Hematopoietic multipotent progenitor cell treated with erythropoietin and hydrocortisone succinate and interleukin-3 and kit ligand, for 6 days (in vitro differentiated cells): ENCODE measurements around the gene NRTN.
"Not testable (repeated sequence)": the region's sequence is repeated elsewhere in the genome, so short reads cannot be mapped to it uniquely, and the experiment has no call there.

Experiments used
- DNase-seq: peaks from one replicate; pipeline ENCODE4 v3.0.0-alpha.2; 2015

NRTN gene

DNA sequence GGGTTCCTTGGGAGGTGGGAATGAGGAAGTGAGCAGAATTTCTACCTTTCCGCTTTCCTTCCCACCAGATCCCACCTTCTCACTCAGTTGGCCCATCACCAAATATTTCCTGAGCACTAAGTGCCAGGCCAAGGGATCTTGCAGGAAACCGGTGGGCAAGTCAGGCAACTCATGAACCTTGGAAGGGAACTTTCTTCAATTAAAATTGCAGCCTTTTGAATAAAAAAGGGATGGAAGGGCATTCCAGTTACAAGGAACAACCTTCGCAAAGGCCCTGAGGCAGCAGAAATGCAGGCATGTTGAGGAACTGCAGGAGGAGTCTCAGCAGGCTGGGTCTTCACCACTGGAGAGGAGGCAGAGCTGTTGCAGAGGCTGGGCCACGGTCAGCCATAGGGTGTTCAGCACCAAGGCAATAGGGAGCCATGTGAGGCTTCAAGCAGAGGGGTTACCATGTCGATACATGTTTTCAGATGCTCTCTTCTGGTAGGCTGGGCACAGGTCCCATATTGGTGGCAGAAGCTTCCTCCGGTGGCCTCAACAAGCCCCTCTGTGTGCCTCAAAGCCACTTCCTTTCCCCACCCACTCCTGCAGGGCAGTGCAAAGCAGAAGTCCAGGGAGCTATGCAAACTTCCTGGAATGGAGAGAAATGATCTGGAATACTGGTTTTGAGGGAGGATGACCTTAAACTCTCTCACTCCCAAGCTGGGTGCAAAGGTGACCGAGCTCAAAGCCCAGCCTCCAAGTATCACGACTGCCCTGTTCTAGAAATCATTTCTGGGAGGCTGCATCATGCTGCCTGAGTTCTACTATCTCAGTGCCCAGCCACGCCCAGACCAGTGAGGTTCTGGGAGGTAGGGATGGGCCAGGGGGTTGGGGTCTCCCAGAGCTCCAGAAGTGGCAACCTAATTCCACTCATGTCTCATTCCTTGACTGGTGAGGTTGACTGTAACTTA, 34.5 kb downstream of the NRTN start, which contains the start of gene FUT6:
Gene FUT6 (minus strand): TSS at position 638 of the 953 bp plus-strand sequence. CDS start 7,135 bp downstream, outside the sequence.
- no peak for DNase-seq

DNA sequence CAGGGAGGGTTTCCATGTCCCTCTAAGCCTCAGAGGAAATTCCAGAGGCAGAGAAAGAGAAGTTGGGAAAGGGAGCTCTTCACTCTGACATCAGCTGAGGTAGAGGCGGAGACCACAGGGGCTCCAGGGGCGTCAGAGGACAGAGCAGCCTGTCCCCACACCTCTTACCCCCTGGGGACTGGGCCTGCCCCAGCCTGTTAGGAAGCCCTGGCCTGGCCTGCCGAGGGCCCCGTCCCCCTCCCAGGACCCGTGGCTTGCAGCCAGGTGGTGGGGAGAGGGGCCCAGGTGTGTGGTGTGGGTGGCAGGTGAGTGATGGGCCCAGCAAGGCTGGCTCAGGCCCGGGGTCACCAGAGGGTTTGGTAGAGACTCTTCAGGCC, 36.9 kb downstream of the NRTN start:
- not testable (repeated sequence) for DNase-seq

DNA sequence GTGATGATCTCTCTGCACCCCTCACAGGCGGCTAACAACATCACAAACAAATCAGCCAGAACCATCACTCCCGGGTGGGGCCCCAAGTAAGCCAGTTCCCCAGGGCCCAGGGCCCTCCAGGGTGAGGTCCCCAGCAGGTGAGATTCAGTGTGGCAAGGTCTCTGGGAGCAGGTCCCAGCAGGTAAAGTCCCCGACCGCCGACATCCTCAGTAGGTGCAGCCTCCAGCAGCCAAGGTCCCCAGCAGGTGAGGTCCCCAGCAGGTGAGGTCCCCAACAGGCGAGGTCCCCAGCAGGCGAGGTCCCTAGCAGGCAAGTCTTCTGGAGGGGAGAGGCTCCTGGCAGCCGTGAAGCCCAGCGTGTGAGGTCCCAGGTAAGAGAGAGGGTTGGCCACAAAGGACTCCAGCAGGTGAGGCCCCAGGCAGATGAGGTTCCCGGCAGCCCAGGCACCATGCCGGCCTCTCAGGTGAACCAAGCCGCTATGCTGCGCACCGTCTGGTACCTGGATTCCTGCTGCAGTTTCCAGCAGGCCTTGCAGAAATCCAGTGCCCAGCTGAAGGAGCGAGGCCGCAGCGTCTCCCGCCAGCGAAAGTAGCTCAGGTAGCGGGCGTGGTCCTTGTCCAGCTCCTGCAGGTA, 38.5 kb downstream of the NRTN start:
- DNase-seq, result no peak

DNA sequence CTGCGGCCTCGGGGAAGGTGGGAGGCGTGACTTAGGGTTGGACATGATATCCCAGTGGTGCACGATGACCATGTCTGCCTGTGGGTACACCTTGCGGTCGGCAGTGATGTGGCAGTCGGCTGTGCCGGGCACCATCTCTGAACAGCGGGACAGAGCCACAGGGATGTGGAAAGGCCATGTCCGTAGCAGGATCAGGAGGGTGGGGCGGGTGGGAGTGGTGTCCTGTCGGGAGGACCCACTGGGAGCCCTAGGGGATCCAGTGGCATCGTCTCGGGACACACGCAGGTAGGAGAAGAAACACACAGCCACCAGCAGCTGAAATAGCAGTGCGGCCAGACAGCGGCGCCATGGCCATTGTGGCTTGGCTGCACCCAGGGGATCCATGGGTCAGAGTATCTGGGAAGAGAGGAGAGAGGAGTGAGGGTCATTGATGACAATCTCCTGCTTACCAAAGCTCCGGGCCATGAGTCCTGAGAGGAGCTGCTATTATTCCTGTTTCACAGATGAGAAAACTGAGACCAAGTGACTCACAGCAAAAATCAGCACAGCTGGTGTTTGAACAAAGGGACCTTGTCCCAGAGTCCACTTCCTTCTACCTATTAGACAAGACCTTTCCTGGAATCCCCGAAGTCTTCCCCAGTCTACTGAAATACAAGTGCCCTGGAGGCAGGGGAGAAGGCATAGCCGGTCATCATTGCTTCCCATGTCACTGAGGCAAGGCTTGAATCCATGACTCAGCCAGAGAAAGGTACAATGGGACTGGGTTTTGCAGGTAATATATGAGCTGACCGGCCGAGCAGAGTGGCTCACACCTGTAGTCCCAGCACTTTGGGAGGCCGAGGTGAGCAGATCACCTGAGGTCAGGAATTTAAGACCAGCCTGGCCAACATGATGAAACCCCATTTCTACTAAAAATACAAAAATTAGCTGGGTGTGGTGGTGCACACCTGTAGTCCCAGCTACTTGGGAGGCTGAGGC, 39.9 kb downstream of the NRTN start:
- no peak for DNase-seq

DNA sequence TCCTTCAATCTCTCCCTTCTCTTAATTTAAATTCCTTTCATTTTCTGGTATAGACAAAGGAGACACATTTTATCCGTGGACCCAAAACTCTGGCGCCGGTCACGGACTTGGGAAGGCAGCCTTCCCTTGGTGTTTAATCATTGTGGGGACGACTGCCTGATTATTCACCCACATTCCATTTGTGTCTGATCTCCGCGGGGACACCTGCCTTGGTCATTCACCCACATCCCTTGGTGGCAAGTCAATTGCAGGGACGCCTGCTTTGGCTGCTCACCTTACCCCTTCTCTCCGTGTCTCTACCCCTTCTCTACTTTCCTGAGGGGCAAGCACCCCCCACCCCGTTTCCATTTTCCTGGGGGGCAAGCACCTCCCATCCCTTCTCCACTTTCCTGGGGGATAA, 43.0 kb downstream of the NRTN start:
- not testable (repeated sequence) for DNase-seq

DNA sequence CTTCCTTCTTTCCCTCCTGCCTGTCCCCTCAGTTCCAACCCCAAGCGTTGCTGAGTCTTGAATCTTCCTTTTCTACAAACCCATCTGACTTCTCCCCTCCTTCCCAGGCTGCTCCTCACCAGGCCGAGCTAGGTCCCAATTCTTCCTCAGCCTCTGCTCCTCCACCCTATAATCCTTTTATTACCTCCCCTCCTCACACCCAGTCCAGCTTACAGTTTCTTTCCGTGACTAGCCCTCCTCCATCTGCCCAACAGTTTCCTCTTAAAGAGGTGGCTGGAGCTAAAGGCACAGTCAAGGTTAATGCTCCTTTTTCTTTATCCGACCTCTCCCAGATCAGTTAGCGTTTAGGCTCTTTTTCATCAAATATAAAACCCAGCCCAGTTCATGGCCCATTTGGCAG, 43.8 kb downstream of the NRTN start:
- DNase-seq, result not testable (repeated sequence)

DNA sequence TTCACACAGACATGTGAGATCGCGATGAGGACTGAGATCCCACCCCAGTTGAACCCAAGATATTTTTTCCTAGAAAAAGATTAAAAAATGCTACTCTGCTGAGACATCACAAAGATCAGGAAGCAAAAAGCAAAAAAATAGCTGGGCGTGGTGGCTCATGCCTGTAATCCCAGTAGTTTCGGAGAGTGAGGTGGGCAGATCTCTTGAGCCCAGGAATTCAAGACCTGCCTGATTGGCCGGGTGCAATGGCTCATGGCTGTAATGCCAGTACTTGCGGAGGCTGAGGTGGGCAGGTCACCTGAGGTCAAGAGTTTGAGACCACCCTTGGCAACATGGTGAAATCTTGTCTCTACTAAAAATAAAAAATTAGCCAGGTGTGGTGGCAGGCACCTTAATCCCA, 45.3 kb downstream of the NRTN start:
- DNase-seq, result no peak

DNA sequence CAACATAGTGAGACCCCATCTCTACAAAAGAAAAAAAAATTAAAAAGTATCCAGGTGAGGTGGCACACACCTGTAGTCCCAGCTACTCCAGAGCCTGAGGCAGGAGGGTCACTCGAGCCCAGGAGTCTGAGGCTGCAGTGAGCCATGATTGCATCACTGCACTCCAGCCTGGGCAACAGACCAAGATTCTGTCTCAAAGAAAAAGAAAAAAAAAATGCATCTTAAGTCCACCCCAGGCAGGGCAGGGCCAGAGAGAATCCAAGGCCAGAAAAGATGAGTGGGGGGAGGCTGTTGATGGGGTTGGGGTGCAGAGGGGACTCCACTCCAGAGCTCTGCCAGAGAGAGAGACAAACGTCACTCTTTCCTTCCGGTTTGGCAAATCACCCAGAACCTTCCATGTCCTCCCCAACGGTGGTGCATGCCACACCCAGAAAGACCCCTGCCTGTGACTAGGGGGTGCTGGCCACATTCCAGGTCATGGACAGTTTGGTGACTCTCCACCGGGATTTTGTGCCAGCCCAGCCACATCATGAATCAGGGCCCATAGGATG, 46.0 kb downstream of the NRTN start:
- DNase-seq, result no peak

DNA sequence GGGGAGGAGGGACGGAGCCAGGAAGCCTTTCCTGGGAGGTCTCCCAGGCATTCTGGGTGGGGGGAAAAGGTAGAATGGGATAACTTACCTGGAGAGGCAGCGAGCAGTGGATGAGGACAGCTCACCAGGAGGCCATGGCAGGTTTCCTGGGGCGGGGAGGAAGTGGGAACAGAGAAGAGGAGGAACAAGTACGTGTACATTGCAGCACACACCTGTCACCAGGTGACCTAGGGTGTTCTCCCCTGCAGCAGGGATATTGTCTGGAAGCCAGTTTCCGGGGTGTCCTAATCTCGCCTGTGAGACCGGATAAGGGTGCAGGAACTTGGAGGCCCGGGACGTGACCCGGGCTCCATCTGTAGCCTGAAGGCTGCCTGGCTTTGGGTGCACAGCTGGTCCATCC, 46.4 kb downstream of the NRTN start, which contains the start of gene FUT3:
Gene FUT3 (minus strand): TSS at position 148 of the 400 bp plus-strand sequence.
- DNase-seq, result no peak

DNA sequence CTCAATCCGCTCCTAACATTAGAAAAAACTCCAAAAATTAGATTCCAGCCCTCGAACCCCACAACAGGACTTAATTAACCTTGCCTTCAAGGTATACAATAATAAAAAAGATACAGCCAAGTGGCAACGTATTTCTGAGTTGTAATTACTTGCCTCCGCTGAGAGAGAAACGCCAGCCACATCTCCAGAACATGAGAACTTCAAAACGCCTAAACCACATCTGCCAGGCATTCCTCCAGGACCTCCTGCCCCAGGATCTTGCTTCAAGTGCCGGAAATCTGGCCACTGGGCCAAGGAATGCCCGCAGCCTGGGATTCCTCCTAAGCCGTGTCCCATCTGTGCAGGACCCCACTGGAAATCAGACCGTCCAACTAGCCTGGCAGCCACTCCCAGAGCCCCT, 49.3 kb downstream of the NRTN start:
- DNase-seq, result not testable (repeated sequence)

DNA sequence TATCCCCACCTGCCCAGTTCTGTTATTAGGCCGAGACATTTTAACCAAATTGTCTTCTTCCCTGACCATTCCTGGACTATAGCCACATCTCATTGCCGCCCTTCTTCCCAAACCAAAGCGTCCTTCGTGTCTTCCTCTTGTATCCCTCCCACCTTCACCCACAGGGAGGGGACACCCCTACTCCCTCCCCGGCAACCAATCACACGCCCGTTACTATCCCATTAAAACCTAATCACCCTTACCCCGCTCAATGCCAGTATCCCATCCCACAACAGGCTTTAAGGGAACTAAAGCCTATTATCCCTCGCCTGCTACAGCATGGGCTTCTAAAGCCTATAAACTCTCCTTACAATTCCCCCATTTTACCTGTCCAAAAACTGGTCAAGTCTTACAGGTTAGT, 50.3 kb downstream of the NRTN start:
- not testable (repeated sequence) for DNase-seq

DNA sequence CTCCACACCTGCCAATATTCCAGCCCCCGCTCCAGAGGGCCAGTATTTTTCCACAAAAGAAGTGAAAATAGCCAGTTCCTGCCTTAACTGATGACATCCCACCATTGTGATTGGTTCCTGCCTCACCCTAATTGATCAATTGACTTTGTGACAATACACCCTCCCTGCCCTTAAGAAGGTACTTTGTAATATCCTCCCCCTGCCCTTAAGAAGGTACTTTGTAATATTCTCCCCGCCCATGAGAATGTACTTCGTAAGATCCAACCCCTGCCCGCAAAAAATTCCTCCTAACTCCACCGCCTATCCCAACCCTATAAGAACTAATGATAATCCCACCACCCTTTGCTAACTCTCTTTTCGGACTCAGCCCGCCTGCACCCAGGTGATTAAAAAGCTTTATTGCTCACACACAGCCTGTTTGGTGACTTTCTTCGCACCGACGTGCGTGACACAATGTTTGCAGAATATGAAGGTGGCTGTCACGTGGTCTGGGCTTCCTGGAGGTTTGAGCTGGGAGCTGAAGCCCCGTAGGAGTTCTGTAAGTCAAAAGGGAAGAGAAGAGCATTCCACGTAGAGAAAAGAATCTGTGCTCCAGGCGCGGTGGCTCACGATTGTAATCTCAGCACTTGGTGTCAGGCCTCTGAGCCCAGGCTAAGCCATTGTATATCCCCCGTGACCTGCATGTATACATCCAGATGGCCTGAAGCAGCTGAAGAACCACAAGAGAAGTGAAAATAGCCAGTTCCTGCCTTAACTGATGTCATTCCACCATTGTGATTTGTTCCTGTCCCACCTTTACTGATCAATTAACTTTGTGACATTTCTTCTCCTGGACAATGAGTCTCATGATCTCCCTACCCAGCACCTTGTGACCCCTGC, 52.6 kb downstream of the NRTN start:
- no peak for DNase-seq

DNA sequence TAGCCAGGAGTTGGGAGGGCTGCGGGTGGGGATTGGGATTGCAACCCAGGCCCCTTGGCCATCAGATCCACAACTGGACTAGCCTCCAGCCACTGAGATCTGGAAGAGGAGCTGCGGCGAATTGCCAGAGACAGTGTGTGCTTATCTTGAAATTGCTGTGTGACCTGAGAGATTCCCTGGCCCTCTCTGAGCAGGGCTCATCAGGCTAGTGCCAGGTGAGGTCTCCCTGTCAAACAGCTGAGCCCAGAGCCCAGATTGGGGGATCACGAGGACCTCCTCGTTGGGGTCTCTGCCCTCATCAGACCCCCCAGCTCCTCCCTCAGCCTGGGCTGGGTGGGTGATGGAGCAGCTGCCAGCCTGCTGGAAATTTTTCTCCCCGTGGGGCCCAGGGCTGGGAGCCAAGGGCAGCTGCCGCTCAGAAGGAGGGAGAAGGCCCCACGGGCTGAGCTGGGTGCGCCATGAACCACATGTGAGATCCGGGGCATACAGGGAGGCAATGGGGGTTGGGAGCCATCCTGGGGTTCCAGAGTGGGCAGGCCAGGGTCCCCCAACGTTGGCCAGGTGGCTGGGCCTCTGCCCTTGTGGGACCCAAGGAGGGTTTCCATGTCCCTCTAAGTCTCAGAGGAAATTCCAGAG, 58.3 kb downstream of the NRTN start:
- DNase-seq, result no peak

DNA sequence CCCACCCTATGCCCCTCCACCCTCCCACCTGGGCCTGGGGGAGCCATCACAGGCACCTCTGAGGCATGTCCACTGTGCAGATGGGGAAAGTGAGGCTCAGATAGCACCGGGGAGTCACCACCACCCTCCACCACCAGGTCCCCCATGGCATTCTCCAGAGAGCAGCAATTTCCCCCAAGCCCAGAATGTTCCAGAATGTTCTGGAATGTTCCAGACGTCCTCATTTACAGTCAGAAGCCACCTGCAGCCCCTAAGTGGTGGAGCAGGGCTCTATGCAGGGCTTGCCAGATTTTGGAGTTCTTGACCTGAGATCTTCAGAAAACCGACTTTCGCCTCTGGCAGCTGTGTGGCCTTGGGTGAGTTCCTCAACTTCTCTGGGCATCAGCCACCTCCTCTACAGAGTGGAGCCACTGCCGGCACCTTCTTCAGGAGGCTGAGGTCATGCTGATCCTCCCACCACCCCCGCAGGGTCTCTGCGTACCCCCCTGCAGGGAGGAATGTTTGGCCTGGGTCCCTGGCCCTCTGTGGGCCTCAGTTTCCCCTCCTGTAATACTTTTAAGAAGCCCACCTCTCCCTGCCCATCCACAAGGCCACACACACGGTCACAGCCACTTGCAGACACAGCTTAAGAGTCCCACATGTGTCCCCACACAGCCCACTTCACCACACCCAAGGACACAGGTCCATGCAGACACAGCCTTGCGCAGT, 59.3 kb downstream of the NRTN start:
- no peak for DNase-seq

DNA sequence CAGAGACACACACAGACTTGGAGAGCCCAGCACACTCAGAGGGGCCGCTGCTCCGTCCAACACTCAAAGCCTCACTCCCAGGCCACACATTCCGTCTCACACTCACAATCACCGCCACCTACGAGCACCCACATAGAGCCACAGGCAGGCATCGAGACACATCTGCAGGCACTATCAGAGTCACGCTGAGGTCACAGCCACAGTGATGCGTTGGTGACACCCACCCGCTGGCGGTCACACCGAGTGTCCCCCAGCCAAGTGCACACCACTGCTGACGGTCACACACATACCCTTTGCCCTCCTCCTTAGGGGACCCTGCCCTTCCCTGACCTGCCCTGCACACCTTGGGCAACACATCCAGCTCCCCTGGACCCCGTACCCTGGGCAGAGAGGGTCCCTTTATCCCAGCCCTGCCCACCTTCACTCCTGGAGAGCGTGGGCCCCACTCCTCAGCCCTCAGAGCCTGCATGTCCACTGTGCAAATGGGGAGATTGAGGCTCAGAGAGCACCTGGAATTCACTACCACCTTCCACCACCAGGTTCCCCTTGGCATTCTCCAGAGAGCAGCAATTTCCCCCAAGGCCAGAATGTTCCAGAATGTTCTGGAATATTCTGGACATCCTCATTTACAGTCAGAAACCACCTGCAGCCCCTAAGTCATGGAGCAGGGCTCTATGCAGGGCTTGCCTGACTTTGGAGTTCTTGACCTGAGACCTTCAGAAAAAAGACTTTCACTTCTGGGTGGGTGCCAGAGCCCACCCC, 60.0 kb downstream of the NRTN start:
- DNase-seq, result no peak

DNA sequence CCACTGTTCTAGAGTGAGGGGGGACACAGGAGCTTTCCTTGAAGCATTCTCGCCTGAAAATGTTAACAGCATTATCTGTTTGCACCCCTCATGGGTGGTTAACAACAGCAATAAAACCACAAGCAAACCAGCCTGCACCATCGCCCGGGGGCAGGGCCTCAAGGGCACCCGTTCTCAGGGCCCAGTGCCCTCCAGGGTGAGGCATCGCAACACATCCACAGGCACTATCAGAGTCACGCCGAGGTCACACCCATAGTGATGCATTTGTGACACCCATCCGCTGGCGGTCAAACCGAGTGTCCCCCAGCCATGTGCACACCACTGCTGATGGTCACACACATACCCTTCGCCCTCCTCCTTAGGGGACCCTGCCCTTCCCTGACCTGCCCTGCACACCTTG, 60.9 kb downstream of the NRTN start:
- no peak for DNase-seq

DNA sequence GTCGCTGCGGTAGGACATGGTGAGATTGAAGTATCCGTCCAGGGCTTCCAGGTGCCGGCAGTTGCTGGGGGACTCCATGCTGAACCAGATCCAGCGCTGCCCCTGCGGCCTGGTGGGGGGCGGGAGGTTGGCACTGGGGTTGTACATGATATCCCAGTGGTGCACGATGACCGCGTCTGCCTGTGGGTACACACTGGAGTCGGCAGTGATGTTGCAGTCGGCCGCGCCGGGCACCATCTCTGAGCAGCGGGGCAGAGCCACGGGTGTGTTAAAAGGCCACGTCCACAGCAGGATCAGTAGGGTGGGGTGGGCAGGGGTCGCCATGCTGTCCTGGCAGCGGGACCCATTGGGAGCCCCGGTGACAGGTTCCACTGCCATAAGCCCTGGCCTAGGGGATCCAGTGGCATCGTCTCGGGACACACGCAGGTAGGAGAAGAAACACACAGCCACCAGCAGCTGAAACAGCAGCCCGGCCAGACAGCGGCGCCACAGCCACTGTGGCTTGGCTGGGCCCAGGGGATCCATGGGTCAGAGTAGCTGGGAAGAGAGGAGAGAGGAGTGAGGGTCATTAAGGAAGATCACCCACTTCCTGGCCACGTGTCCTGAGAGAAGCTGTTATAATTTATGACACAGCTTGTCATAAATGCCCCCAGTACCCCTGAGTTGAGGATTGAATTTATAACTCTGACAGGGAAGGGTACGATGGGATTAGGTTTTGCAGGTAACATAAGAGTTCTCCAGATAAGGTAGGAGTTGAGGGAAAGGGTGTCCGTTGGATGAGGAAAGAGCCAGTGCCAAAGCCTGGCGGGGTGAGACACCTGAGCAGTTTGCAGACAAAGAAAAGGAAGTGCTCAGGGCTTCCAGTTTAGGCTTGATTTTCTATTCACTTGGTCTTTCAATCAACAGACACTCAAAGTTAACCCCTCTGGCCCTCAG, 62.6 kb downstream of the NRTN start:
- DNase-seq, result no peak

DNA sequence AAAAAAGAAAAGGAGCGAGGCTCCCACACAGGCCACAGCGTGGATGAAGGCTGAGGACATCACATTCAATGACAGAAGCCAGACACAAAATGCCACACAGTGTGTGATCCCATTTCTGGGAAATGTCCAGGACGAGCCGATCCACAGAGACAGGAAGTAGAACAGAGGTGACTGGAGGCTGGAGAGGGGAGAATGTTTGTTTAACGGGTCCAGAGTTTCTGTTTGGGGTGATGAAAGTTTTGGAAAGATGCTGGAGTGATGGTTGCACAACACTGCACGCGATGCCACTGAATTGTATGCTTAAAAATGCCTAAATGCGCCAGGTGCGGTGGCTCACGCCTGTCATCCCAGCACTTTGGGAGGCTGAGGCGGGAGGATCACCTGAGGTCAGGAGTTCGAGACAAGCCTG, 66.1 kb downstream of the NRTN start:
- DNase-seq, result no peak
